DOHH2 (cell line): Measurements from ENCODE around the gene C11orf24.

Source experiments
- H3F3A ChIP-seq: fragments of 200-600 bp; sonication (generic), shearing (Covaris generic); 2 replicates; pipeline ENCODE4 v1.6.0; 2016; ENCODE audit warnings: antibody characterized with exemption, mild to moderate bottlenecking; ENCODE audit not compliant: control insufficient read depth, insufficient read depth
- H3K27ac ChIP-seq: fragments of 200-600 bp; sonication (generic); 2 replicates; pipeline ENCODE4 v1.5.1; 2014; ENCODE audit warnings: low read depth, mild to moderate bottlenecking, low read length, moderate library complexity
- H3K27me3 ChIP-seq: fragments of 200-600 bp; sonication (generic); 2 replicates; pipeline ENCODE4 v1.6.1; 2014; ENCODE audit warnings: mild to moderate bottlenecking, low read length, mixed read lengths; ENCODE audit not compliant: control insufficient read depth
- H3K36me3 ChIP-seq: fragments of 200-600 bp; sonication (generic); 2 replicates; pipeline ENCODE4 v1.6.1; 2014; ENCODE audit warnings: mild to moderate bottlenecking, low read length, moderate library complexity, mixed read lengths; ENCODE audit not compliant: control insufficient read depth
- H3K4me1 ChIP-seq: fragments of 200-600 bp; sonication (generic); 2 replicates; pipeline ENCODE4 v1.6.1; 2014; ENCODE audit warnings: mild to moderate bottlenecking, low read length, mixed read lengths; ENCODE audit not compliant: control insufficient read depth
- H3K4me2 ChIP-seq: fragments of 200-600 bp; sonication (generic); 2 replicates; pipeline ENCODE4 v1.6.0; 2014; ENCODE audit warnings: mild to moderate bottlenecking, low read length, moderate library complexity
- H3K4me3 ChIP-seq: fragments of 200-600 bp; sonication (generic); 2 replicates; pipeline ENCODE4 v1.5.1; 2014; ENCODE audit warnings: mild to moderate bottlenecking, low read length, mixed read lengths
- H3K79me2 ChIP-seq: fragments of 200-600 bp; sonication (generic); 2 replicates; pipeline ENCODE4 v1.6.1; 2014; ENCODE audit warnings: mild to moderate bottlenecking, low read length, mixed read lengths; ENCODE audit not compliant: control insufficient read depth
- H3K9me2 ChIP-seq: fragments of 200-600 bp; sonication (generic); replicated peaks from 2 replicates; pipeline ENCODE4 v1.6.1; 2014; ENCODE audit warnings: mild to moderate bottlenecking, low read length, mixed read lengths; ENCODE audit not compliant: control insufficient read depth
- H3K9me3 ChIP-seq: fragments of 200-600 bp; sonication (generic); 2 replicates; pipeline ENCODE4 v1.6.1; 2014; ENCODE audit warnings: antibody characterized with exemption, low read length, mixed read lengths; ENCODE audit not compliant: control insufficient read depth, insufficient read depth
- H4K20me1 ChIP-seq: fragments of 200-600 bp; sonication (generic); 2 replicates; pipeline ENCODE4 v1.6.0; 2014; ENCODE audit warnings: low read depth, mild to moderate bottlenecking, antibody characterized with exemption, low read length, moderate library complexity; ENCODE audit not compliant: control insufficient read depth, insufficient read depth
- CTCF ChIP-seq: fragments of 200-600 bp; sonication (generic); IDR thresholded peaks from one replicate; pipeline ENCODE4 v1.5.1; 2014; ENCODE audit warnings: antibody characterized with exemption, mild to moderate bottlenecking, low read depth, low read length; ENCODE audit not compliant: poor library complexity, severe bottlenecking
- EZH2phosphoT487 ChIP-seq: fragments of 200-600 bp; sonication (generic); IDR thresholded peaks from 2 replicates; pipeline ENCODE4 v1.6.1; 2017; ENCODE audit warnings: borderline replicate concordance, mild to moderate bottlenecking, antibody characterized with exemption, low read length, moderate library complexity, mixed read lengths

Gene C11orf24

GRCh38 chr11:68212421-68213134, 59.2 kb downstream of the C11orf24 start:
- Histone ChIP-seq H3K79me2 (peaks cover 49% of the 10 kb centered on the region), H3K9me3 (no peaks in the 10 kb centered on the region), H3K4me1 (peaks cover 32% of the 10 kb centered on the region), H3K27me3 (peaks cover 18% of the 10 kb centered on the region), H3K4me3 (peak overlapping the region; percentile 96), H4K20me1 (peaks cover 6% of the 10 kb centered on the region; the same call in 1 of the 2 replicates), H3K27ac (no peak overlapping the region), H3K9me2 (no peaks in the 10 kb centered on the region), H3F3A (peaks cover 5% of the 10 kb centered on the region; the same call in 1 of the 2 replicates), H3K36me3 (no peaks in the 10 kb centered on the region), H3K4me2 (peak overlapping the region; percentile 78)
- TF ChIP-seq EZH2phosphoT487 = no peak

- Histone ChIP-seq H3K4me3 (peak overlapping the region; percentile 96), H3K4me2 (peak overlapping the region; percentile 78), H3F3A (peaks cover 5% of the 10 kb centered on the region; the same call in 1 of the 2 replicates), H3K27me3 (peaks cover 18% of the 10 kb centered on the region), H4K20me1 (peaks cover 7% of the 10 kb centered on the region), H3K79me2 (peaks cover 59% of the 10 kb centered on the region), H3K9me2 (no peaks in the 10 kb centered on the region), H3K27ac (no peak overlapping the region), H3K4me1 (peaks cover 32% of the 10 kb centered on the region), H3K36me3 (no peaks in the 10 kb centered on the region), H3K9me3 (no peaks in the 10 kb centered on the region)
- no peak for TF ChIP-seq CTCF
- TF ChIP-seq EZH2phosphoT487 = no peak
These were observed 60.2 kb downstream of the C11orf24 start for GRCh38 chr11:68211546-68211945.
